NCI-H2196 (cell line): Measurements from ENCODE around the gene SCN9A.
"Not testable (repeated sequence)": the region's sequence is repeated elsewhere in the genome, so short reads cannot be mapped to it uniquely, and the experiment has no call there.

Experiments
- DNase-seq: peaks from one replicate; lab custom pipeline; 2025; ENCODE audit not compliant: unreplicated experiment; lab: John Stamatoyannopoulos, UW

SCN9A gene

GRCh38 chr2:166256896-166257295 is 118.8 kb downstream of the SCN9A start:
- DNase-seq: no peak

GRCh38 chr2:166249318-166249717 is 126.4 kb downstream of the SCN9A start:
- DNase-seq: no peak

- no peak for DNase-seq
Measured at GRCh38 chr2:166246901-166247300, 128.8 kb downstream of the SCN9A start.

DNA sequence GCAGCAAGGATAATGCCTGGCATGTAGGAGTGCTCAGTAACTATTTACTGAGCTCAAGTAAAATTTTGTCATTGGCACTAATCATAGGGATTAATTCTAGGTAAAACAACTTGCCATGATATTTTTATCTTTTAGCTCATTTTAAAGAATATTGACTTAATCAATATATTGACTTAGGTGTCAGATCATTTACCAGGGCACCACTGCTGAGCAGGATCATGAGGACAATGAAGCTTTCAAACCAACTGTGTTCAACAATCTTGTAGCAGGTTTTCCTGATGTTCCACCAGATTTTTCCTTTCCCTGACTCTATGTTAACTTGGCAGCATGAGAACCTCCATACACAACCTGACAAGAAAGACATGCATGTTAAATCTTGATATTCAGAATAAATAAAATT is 133.4 kb downstream of the SCN9A start:
- DNase-seq: no peak

- no peak for DNase-seq
Measured at GRCh38 chr2:166240387-166241313, 135.1 kb downstream of the SCN9A start.

GRCh38 chr2:166239548-166239947 is 136.2 kb downstream of the SCN9A start:
- no peak for DNase-seq

- no peak for DNase-seq
Measured at GRCh38 chr2:166238176-166238575, 137.6 kb downstream of the SCN9A start.

GRCh38 chr2:166234112-166234846 is 141.5 kb downstream of the SCN9A start:
- DNase-seq: no peak

GRCh38 chr2:166233244-166233643 is 142.5 kb downstream of the SCN9A start:
- no peak for DNase-seq

GRCh38 chr2:166230724-166231070 is 145.0 kb downstream of the SCN9A start:
- DNase-seq: no peak

DNA sequence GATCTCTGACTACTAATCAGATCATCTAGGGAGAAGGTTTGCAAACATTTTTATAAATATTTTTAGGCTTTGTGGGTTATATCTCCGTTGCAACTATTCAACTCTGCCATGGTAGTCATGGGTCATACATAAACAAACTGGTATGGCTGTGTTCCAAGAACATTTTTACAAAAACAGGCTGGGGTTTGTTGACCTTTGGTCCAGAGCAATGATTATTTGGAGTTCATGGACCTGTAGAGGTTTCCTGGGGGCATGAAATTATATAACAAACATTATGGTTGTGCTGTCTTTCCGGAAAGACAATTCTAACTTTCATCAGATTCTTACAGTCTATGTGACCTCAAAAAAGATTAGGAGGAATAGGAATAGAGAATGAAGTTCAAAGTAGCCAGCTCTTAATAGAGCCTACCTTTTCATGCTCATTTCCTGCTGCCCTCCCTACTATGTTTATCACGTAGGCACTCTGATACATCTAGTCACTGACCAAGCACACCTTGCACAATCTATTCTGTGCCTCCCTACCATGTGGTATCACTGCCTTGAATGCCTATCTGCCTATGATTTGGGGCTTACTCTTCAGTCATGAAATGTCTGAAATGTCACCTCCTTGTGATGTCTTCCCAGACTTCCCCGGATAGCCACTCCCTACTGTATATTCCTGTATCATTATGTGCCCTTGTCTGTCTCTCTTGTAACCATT is 145.6 kb downstream of the SCN9A start:
- no peak for DNase-seq

GRCh38 chr2:166229678-166230023 is 146.1 kb downstream of the SCN9A start:
- no peak for DNase-seq

- no peak for DNase-seq
Measured at GRCh38 chr2:166224197-166224596, 151.5 kb downstream of the SCN9A start.

DNA sequence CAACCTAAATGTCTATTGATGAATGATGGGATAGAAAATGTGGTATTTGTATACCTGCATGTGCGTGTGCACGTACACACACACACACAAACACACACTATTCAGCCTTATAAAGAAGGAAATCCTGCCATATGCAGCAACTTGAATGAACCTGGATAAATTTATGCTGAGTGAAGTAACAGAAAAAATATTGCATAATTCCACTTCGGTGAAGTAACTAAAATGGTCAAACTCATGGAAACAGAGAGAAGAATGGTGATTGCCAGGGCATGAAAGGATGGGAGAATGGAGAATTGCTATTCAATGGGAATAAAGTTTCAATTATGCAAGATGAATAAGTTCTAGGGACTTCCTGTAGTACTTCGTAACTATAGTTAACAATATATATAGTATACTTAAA is 152.4 kb downstream of the SCN9A start:
- no peak for DNase-seq

DNA sequence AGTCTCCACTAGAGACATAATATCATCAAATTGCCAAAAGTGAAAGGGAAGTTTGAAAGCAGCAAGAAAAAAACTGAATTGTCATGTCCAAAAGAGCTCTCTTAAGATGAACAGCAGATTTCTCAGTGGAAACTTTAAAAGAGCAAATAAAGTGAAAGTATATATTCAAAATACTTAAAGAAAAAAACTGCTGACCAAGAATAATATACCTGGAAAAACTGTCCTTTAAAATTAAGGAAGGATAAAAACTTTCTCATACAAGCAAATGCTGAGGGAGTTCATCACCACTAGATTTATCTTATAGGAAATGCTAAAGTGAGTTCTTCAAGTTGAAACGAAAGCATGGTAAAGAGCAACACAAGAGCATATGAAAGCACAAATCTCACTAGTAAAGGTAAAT is 164.7 kb downstream of the SCN9A start:
- no peak for DNase-seq

DNA sequence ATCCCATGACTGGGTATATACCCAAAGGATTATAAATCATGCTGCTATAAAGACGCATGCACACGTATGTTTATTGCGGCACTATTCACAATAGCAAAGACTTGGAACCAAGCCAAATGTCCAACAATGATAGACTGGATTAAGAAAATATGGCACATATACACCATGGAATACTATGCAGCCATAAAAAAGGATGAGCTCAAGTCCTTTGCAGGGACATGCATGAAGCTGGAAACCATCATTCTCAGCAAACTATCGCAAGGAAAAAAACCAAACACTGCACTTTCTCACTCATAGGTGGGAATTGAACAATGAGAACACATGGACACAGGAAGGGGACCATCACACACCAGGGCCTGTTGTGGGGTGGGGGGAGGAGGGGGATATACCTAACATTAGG is 165.8 kb downstream of the SCN9A start:
- DNase-seq: not testable (repeated sequence)

DNA sequence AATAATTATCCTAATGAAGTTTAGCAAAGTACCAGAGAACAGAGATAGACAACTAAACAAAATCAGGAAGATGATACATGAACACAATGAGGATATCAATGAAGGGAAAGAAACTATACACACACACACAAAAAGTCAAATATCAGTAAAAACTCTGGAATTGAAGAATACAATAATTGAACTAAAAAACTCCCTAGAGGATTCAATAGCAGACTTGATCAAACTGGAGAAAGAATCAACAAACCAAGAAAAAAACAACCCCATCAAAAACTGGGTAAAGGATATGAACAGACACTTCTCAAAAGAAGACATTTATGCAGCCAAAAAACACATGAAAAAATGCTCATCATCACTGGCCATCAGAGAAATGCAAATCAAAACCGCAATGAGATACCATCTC is 166.4 kb downstream of the SCN9A start:
- not testable (repeated sequence) for DNase-seq

- not testable (repeated sequence) for DNase-seq
Measured at GRCh38 chr2:166206153-166206552, 169.6 kb downstream of the SCN9A start.

DNA sequence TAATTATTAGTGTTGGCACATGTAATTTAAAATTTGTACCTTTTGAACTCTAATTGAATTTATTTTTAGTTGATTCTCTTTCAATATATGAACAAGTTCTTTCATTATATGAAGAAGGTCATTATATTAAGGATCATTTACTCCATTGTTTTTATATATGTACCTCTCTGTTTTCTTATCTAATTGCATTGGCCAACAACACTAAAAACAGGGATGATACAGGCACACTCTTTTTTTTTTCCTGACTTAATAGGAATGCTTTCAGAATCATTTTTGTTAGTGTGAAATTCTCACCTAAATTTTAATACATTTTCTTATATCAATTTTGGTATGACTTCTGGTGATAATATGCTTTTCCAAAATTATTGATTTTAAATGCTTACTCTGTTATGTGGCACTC is 173.0 kb downstream of the SCN9A start:
- no peak for DNase-seq

- DNase-seq: no peak
Measured at GRCh38 chr2:166197446-166197845, 178.3 kb downstream of the SCN9A start.

- no peak for DNase-seq
Measured at GRCh38 chr2:166193407-166193806, 182.3 kb downstream of the SCN9A start.

- DNase-seq: no peak
Measured at GRCh38 chr2:166188084-166188483, 187.7 kb downstream of the SCN9A start.
